C4-2B (cell line): ENCODE data around the gene BMP7.

Experiments used
- CTCF ChIP-seq: fragments of 450-650 bp; conservative IDR thresholded peaks from 2 replicates; pipeline ENCODE4 v1.5.1; 2017; ENCODE audit warnings: mild to moderate bottlenecking
- ZFX ChIP-seq: fragments of 450-650 bp; IDR thresholded peaks from 2 replicates; pipeline ENCODE4 v1.6.1; 2017

- TF ChIP-seq CTCF (no peak), ZFX (no peak)
These were observed 93.4 kb downstream of the BMP7 start for GRCh38 chr20:57173041-57173440.
